NCI-H146 treated with DMSO at 0.1 percent for 48 hours (cell line): Measurements from ENCODE around the gene CCDC167.

Source experiments
- DNase-seq: peaks from one replicate; lab custom pipeline; 2025; ENCODE audit not compliant: unreplicated experiment; lab: John Stamatoyannopoulos, UW

Gene CCDC167

DNA sequence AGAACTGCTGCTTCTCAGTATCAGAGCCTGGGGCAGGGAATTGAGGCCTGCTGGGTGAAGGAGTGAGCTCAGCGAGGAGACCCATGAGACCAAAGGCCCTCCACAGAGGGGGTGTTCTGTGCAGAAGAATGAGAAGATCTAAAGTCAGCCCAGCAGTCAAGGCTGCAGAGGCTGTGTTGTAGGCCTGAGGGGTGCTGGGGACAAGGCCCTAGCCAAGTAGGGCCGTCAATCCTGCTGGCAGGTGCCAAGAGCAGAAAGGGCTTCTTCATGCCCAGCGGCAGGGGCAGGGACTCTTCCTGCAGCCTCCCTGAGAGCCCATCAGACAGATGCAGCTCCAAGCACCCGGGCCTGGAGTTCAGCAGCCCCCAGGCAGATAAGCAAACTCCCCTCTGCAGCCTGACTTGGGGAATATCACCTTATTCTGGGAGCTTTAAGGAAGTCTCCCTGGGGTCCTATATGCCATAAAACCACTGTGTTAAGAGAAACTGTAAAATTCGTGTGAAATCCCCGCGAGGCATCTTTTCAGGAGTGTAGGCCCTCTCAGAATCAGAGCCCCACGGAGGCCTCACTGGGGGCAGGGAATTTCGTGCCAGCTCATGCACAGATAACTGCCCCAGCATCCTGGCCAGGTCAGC, 9.0 kb downstream of the CCDC167 start:
- no peak for DNase-seq

GRCh38 chr6:37489697-37490336, 9.9 kb downstream of the CCDC167 start:
- DNase-seq = no peak

DNA sequence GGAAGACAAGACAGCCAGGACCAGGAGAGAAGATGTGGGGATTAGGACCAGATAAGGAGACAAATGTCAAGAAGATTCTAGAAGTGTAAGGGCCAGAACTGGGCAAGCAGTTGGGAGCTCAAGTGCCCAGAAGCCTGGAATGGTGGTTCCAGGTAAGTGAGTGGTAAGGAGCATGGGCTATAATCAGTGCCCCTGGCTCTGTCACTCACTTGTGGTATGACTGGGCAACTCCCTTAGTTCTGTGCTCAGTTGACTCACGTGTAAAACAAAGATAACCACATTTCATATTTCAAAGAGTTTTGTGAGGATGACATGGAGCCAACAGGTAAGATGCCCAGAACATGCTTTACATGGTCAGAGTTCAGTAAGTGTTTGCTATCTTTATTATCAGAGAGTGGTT, 11.2 kb downstream of the CCDC167 start:
- no peak for DNase-seq

- no peak for DNase-seq
Observed at GRCh38 chr6:37487591-37488380, 11.9 kb downstream of the CCDC167 start.

DNA sequence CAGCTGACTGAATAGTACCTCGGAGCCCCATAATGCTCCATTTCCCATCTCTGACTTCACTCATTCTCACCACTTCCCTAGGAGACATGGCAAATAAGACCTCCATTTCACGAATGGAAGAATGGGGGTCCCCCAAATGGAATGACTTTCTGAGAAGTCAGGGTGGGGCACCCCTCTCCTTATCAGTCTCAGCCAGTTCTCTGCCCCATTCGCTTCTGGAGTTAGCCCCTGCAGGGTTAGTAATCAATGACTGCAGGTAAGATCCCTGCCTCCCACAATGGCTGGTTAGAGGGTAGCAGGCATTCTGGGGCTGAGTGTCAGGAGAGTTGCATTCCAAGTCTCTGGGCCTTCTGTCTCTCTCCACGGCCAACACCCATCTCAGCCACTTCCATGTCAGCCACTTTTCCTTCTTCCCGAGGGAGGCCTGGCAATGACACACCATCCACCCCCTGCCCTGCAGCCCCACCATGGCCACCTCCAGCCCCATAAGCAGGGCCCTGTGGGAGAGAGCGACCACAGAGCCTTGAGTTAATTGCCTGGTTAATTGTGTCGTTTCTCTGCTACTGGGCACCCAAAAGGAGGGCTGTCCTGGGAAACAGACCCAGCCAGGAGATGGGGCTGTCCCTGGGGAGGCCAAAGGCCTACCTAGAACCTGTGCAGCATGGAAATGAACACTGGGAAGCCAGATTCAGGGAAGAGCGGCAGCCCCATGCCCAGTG, 13.4 kb downstream of the CCDC167 start:
- DNase-seq = no peak

- no peak for DNase-seq
Observed at GRCh38 chr6:37485291-37485702, 14.4 kb downstream of the CCDC167 start.

DNA sequence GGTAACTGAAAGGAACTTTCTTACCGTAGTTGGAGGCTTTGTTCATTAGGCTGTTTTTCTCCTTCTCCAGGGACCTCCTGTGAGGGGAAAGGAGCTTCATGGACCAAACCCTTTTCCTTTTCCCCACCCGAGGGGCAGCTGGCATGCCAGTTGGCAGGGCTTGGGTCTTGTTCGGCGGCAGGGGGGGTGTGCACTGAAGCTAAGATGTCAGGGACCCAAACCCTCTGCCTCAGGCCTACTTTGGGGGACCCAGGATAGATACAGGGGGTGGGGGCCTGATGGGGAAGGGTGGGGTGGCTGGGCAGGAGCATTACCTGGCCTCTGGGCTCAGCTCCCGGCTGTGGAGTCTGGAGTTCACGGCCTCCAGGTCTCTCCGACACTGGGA, 14.9 kb downstream of the CCDC167 start:
- no peak for DNase-seq

- DNase-seq = peak; percentile 16
Observed at GRCh38 chr6:37483917-37484785, 15.5 kb downstream of the CCDC167 start.

DNA sequence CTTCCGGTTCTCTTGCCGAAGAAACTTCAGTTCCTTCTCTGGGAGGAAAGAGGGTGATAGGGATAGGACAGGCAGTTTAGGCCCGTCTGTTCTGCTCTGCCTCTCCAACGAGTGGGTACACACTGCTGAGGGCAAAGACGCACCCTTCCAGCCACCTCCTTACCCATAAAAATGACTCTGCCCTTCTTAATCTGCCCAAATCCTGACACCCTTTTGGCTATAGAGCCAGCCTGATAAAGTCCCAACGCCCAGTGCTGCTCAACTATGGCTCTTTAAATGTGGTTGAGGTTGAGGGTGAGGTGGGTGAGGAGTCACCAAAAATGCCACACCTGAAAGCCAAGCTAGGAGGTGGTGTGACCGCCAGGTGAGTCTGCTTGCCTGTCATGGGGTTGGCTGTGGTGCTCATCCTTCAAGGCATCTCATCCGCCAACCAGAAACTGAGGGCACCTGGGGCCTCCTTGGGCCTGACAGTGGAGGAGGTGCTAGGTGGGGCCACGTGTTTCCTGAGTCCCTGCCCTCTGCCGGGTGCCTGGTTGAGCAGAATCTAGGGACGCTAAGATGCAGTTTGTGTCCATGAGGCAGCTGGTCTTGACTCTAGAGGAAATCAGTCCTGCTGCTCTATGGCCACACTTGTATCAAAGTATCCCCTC, 16.3 kb downstream of the CCDC167 start:
- DNase-seq = no peak

- DNase-seq = no peak
Observed at GRCh38 chr6:37482606-37483251, 17.0 kb downstream of the CCDC167 start.

- no peak for DNase-seq
Observed at GRCh38 chr6:37481711-37482605, 17.7 kb downstream of the CCDC167 start.

DNA sequence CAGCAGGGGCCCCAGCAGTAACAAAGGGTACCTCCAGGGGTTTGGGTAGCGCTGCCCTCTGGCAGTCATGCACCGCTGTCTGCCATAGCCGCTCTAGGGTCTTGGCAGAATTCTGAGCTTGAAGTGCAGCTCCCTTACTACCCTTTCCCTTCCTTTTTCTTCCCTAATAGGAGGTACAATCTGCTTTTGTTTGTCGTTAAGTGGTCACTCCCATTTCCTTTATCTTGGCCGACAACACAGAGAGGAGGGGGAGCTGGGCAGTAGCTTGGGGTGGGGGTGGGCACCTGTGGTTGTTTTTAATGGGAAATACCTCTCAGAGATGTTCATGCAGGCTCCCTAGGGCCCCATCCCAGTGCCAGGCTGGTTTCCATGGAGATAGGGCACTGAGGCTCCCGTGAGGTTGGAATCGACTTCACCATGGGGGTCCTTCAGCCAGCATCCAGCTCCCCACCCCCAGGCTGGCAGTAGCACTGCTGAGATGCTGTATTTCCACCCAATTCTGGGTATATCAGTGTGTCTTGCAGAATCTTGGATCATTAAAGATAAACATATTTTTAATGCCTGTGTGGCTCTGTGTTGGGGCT, 18.6 kb downstream of the CCDC167 start:
- no peak for DNase-seq

GRCh38 chr6:37480118-37480736, 19.5 kb downstream of the CCDC167 start:
- no peak for DNase-seq

DNA sequence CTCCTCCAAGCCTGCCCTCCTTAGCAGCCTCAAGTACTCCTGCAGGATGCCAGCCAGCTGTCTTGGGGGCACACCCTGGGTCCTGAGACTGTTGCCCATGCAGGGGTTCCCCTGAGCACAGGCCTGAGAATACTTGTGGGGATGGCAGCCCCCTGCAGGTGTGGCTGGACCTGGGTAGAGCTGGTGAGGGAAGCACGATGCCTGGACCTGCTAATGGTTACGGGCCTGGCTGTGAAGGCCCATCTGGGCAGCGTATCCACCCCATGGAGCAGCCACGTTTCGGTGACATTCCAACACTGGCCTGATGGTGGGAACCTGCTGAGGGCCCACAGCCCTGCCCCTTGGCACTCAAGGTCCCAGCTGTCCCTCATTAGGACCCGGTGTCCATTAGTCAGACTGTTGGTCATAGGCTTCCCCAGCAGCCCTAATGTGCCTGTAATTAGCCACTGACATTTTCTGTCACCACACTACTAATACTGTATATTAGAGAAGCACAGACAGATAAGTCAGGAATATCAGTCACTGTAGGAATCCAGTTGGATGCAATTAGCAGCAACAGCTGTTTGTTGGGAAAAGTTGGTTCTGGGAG, 20.3 kb downstream of the CCDC167 start:
- DNase-seq = no peak

GRCh38 chr6:37478827-37479226, 20.9 kb downstream of the CCDC167 start:
- no peak for DNase-seq

- DNase-seq = no peak
Observed at GRCh38 chr6:37477656-37478435, 21.8 kb downstream of the CCDC167 start.

- DNase-seq = no peak
Observed at GRCh38 chr6:37477191-37477590, 22.5 kb downstream of the CCDC167 start.
